Fibroblast of lung (primary cell): ENCODE results near the gene FBXO8. TPM values are rescaled to one million over a fixed set of nuclear protein-coding genes. Genes with fewer than 3 reads are reported as not detected.
"Not testable (repeated sequence)": the region's sequence is repeated elsewhere in the genome, so short reads cannot be mapped to it uniquely, and the experiment has no call there.

Source experiments
- DNase-seq, 2 donors: peaks; one replicate each; pipeline versions ENCODE4 v3.0.0 to v3.0.0-alpha.2; 2010; ENCODE audit warnings: low read depth in 2 of 2
- H2AFZ ChIP-seq: 2 replicates; pipeline ENCODE4 v1.5.1; 2012; ENCODE audit warnings: low read length, control low read depth, inconsistent platforms
- H3K27ac ChIP-seq: 2 replicates; pipeline ENCODE4 v1.5.1; 2011; ENCODE audit warnings: low read length, control low read depth; ENCODE audit not compliant: insufficient read depth
- H3K27me3 ChIP-seq: 2 replicates; pipeline ENCODE4 v1.5.1; 2011; ENCODE audit warnings: mild to moderate bottlenecking, low read length; ENCODE audit not compliant: control insufficient read depth, insufficient read depth
- H3K36me3 ChIP-seq: 2 replicates; pipeline ENCODE4 v1.5.1; 2011; ENCODE audit warnings: low read length; ENCODE audit not compliant: control insufficient read depth, insufficient read depth
- H3K4me1 ChIP-seq: 2 replicates; pipeline ENCODE4 v1.5.1; 2011; ENCODE audit warnings: low read length; ENCODE audit not compliant: control insufficient read depth, insufficient read depth; ENCODE audit errors: extremely low read depth
- H3K4me2 ChIP-seq: 2 replicates; pipeline ENCODE4 v1.5.1; 2011; ENCODE audit warnings: low read length, control low read depth; ENCODE audit not compliant: insufficient read depth; ENCODE audit errors: extremely low read depth
- H3K4me3 ChIP-seq, 4 experiments: fragments of 200-600 bp in 1 of 4; sonication (generic) in 1 of 4; replicated peaks in 1 of 4; 2 replicates each; pipeline ENCODE4 v1.5.1; 2011 to 2016; ENCODE audit warnings: low read length in 4 of 4, low read depth in 3 of 4, mild to moderate bottlenecking in 3 of 4, control low read depth in 2 of 4, inconsistent platforms in 1 of 4, mixed read lengths in 1 of 4; ENCODE audit not compliant: insufficient read depth in 1 of 4; ENCODE audit errors: control extremely low read depth in 1 of 4
- H3K79me2 ChIP-seq: 2 replicates; pipeline ENCODE4 v1.5.1; 2012; ENCODE audit warnings: mild to moderate bottlenecking, low read length, inconsistent platforms; ENCODE audit not compliant: control insufficient read depth, insufficient read depth
- H3K9ac ChIP-seq: 2 replicates; pipeline ENCODE4 v1.5.1; 2011; ENCODE audit warnings: mild to moderate bottlenecking, low read length, control low read depth; ENCODE audit not compliant: insufficient read depth
- H3K9me3 ChIP-seq: 2 replicates; pipeline ENCODE4 v1.5.1; 2012; ENCODE audit warnings: low read depth, low read length; ENCODE audit not compliant: control insufficient read depth, insufficient read depth
- H4K20me1 ChIP-seq: 2 replicates; pipeline ENCODE4 v1.5.1; 2011; ENCODE audit warnings: low read length; ENCODE audit not compliant: control insufficient read depth, insufficient read depth; ENCODE audit errors: extremely low read depth
- CTCF ChIP-seq, 2 donors: IDR thresholded peaks in 1 of 2; conservative IDR thresholded peaks in 1 of 2; 1 replicate in 1 of 2; 2 replicates in 1 of 2; pipeline ENCODE4 v1.5.1; 2011 to 2012; ENCODE audit warnings: low read length in 2 of 2, control low read depth in 1 of 2, inconsistent platforms in 1 of 2, low read depth in 1 of 2, mild to moderate bottlenecking in 1 of 2
- EZH2 ChIP-seq: IDR thresholded peaks from 2 replicates; pipeline ENCODE4 v1.5.1; 2012; ENCODE audit warnings: low read length, control low read depth, mild to moderate bottlenecking; ENCODE audit errors: missing control alignments
- polyA plus RNA-seq, 2 donors: library from polyadenylated mRNA; depleted of rRNA in 1 of 2; stranded (reverse) in 1 of 2; unstranded in 1 of 2; fragments of >200 nt; gene quantifications; 2 replicates each; pipeline ENCODE4 v1.2.1, GENCODE V29; 2011 to 2012; ENCODE audit warnings: missing spikeins in 1 of 2
- total RNA-seq: library from RNA; depleted of rRNA; stranded (reverse); fragments of >200 nt; gene quantifications from 2 replicates; pipeline ENCODE4 v1.2.1, GENCODE V29; 2014

FBXO8 gene
- total and polyA plus RNA-seq, 2 donors (not counting 1 experiment from before 2014, with no cell fraction given): 26.7 to 46.1 TPM

- Histone ChIP-seq H3K9ac (no peak overlapping the region), H3K9me3 (no peaks in the 10 kb centered on the region), H3K36me3 (no peaks in the 10 kb centered on the region), H2AFZ (no peak overlapping the region), H3K4me2 (no peak overlapping the region), H3K27ac (no peak overlapping the region), H3K79me2 (no peaks in the 10 kb centered on the region), H3K27me3 (no peaks in the 10 kb centered on the region), H4K20me1 (no peaks in the 10 kb centered on the region), H3K4me3 (no peak overlapping the region), H3K4me1 (no peaks in the 10 kb centered on the region)
- TF ChIP-seq CTCF (conservative IDR thresholded peaks at IDR 0.05 in 1 of 2, IDR thresholded peaks at IDR 0.05 in 1 of 2; ENCODE audit: low read depth in 1 of 2, low read length in 2 of 2) (no peak), EZH2 (no peak)
- peak in 1 of 2 donors; percentile 35 for DNase-seq
These were observed 20.6 kb downstream of the FBXO8 start for GRCh38 chr4:174262624-174263444.

GRCh38 chr4:174261432-174261831 lies 22.0 kb downstream of the FBXO8 start:
- not testable (repeated sequence) for H3K27me3 ChIP-seq, DNase-seq, H3K4me3 ChIP-seq, H3K79me2 ChIP-seq, H2AFZ ChIP-seq, H3K4me1 ChIP-seq, H3K9ac ChIP-seq, H3K4me2 ChIP-seq, H3K9me3 ChIP-seq, H4K20me1 ChIP-seq, H3K27ac ChIP-seq, H3K36me3 ChIP-seq

GRCh38 chr4:174260099-174260498 lies 23.4 kb downstream of the FBXO8 start:
- DNase-seq: peak; percentile 56 to 93
- H4K20me1 ChIP-seq: no peaks in the 10 kb centered on the region
- no peaks in the 10 kb centered on the region for H3K4me1 ChIP-seq
- H2AFZ ChIP-seq: no peak overlapping the region
- H3K9me3 ChIP-seq: no peaks in the 10 kb centered on the region
- no peak overlapping the region for H3K27ac ChIP-seq
- H3K27me3 ChIP-seq: no peaks in the 10 kb centered on the region
- H3K79me2 ChIP-seq: no peaks in the 10 kb centered on the region
- no peak overlapping the region for H3K9ac ChIP-seq
- no peaks in the 10 kb centered on the region for H3K36me3 ChIP-seq
- H3K4me2 ChIP-seq: no peak overlapping the region
- H3K4me3 ChIP-seq: no peak overlapping the region
- TF ChIP-seq CTCF (conservative IDR thresholded peaks at IDR 0.05 in 1 of 2, IDR thresholded peaks at IDR 0.05 in 1 of 2; ENCODE audit: low read depth in 1 of 2, low read length in 2 of 2): no peak
- no peak for TF ChIP-seq EZH2
